ENCODE data around the gene TP63.

Gene TP63

DNA sequence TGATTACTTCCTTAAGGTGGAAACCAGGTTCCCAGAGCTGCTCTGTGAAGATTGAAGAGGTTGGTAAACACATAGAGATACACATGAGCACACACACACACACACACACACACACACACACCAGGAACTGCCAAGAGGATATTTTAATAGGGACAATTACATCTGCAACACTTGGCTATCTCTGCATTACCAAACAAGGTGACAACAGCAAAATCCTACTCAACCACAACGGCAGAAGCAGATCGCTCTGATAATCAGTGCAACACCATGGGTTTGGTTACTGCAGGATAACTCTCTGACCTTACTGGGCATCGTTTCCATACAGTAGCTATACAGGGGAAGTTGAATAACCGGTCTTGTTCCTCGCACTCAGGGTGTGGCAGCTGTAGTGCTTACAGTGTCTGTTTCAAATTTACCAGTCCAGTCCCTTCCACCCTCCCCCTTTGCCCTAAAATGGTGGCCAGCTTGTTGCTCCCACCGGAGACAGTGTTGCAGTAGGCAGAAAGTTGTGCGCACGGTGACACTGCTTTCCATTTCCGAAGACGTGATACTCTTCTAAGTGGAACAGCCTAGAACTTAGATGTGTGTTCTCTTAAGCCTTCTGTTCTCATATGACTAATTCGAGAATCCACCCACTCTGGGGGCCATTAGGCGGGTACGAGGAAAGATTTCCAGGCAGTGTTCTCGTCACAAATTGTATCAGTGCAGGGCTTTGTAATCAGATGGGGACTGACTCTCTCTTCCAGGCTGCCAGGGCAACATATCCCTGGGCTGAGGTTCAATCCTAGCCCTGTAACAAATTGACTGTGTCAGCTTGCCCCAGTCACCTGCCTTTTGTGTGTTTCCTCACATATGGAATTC, 313.3 kb downstream of the TP63 start:
- DNase-seq (ENCODE audit: low read depth in 1 of 2, low spot score in 1 of 2): no peak
- H3K4me3 ChIP-seq (replicated peaks; ENCODE audit: insufficient read depth, low read length): no peak overlapping the region
- no peak overlapping the region for H3K27ac ChIP-seq (replicated peaks)
- TF ChIP-seq, protein P1, sequence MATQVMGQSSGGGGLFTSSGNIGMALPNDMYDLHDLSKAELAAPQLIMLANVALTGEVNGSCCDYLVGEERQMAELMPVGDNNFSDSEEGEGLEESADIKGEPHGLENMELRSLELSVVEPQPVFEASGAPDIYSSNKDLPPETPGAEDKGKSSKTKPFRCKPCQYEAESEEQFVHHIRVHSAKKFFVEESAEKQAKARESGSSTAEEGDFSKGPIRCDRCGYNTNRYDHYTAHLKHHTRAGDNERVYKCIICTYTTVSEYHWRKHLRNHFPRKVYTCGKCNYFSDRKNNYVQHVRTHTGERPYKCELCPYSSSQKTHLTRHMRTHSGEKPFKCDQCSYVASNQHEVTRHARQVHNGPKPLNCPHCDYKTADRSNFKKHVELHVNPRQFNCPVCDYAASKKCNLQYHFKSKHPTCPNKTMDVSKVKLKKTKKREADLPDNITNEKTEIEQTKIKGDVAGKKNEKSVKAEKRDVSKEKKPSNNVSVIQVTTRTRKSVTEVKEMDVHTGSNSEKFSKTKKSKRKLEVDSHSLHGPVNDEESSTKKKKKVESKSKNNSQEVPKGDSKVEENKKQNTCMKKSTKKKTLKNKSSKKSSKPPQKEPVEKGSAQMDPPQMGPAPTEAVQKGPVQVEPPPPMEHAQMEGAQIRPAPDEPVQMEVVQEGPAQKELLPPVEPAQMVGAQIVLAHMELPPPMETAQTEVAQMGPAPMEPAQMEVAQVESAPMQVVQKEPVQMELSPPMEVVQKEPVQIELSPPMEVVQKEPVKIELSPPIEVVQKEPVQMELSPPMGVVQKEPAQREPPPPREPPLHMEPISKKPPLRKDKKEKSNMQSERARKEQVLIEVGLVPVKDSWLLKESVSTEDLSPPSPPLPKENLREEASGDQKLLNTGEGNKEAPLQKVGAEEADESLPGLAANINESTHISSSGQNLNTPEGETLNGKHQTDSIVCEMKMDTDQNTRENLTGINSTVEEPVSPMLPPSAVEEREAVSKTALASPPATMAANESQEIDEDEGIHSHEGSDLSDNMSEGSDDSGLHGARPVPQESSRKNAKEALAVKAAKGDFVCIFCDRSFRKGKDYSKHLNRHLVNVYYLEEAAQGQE (IDR thresholded peaks at IDR 0.05; ENCODE audit: insufficient replicate concordance, low read depth): no peak
- TF ChIP-seq, protein P2, sequence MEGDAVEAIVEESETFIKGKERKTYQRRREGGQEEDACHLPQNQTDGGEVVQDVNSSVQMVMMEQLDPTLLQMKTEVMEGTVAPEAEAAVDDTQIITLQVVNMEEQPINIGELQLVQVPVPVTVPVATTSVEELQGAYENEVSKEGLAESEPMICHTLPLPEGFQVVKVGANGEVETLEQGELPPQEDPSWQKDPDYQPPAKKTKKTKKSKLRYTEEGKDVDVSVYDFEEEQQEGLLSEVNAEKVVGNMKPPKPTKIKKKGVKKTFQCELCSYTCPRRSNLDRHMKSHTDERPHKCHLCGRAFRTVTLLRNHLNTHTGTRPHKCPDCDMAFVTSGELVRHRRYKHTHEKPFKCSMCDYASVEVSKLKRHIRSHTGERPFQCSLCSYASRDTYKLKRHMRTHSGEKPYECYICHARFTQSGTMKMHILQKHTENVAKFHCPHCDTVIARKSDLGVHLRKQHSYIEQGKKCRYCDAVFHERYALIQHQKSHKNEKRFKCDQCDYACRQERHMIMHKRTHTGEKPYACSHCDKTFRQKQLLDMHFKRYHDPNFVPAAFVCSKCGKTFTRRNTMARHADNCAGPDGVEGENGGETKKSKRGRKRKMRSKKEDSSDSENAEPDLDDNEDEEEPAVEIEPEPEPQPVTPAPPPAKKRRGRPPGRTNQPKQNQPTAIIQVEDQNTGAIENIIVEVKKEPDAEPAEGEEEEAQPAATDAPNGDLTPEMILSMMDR (IDR thresholded peaks at IDR 0.05; ENCODE audit: insufficient read depth, low read length): no peak
- no peaks in the 10 kb centered on the region for H3K27me3 ChIP-seq (ENCODE audit: insufficient read depth, poor library complexity, severe bottlenecking)

DNA sequence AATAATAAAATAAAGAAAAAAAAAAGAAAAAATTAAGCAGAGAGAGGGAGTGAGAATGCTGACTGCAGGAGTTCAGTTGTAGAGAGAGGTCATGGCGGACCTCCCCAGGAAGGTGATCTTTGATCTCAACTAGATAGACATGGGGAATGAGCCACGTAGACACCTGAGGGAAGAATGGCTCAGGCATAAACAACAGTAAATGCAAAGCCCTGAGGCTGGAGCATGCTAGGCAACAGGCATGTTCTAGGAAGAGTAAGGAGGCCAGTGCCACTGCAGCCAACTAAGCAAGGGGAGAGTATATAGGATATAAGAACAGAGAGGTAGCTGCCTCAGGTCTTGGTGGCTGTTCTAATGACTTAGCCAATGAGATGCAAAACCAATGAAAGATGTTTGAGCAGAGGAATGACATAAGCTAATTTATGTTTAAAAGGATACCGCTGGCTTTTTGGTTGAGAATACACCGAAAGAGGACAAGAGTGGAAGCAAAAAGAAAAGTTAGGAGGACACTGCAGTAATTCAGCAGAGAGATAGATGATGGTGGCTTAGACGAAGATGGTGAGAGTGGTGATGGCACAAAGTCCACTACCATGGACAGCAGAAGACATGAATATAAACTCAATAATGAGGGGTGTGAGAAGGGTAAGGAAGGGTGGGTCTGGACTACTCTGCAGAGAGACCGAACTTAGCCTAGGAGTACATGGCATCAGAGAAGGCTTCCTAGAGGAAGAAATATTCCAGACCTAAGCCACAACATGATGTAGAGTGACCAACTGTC, 314.9 kb downstream of the TP63 start:
- DNase-seq (ENCODE audit: low read depth in 1 of 2, low spot score in 1 of 2): no peak
- Histone ChIP-seq H3K27me3 (ENCODE audit: insufficient read depth, poor library complexity, severe bottlenecking) (no peaks in the 10 kb centered on the region), H3K4me3 (replicated peaks; ENCODE audit: insufficient read depth, low read length) (no peak overlapping the region), H3K27ac (replicated peaks) (no peak overlapping the region)
- TF ChIP-seq GABPA (IDR thresholded peaks at IDR 0.05; ENCODE audit: low read depth) (no peak), SPI1 (IDR thresholded peaks at IDR 0.05; ENCODE audit: borderline replicate concordance, low read depth) (no peak), POLR2AphosphoS5 (IDR thresholded peaks at IDR 0.05; ENCODE audit: low read depth) (no peak)
- TF ChIP-seq, protein P1 (IDR thresholded peaks at IDR 0.05; ENCODE audit: insufficient replicate concordance, low read depth): peak; percentile 78

Small RNA genes within 50 kb of the gene (microRNA-seq; reads per million reads assigned to microRNA genes)
- gene MIR944: 14.5 reads per million, percentile 39 among the genes with 10 or more reads in this experiment
